SU-DHL-6 (cell line): ENCODE data around the gene GP2.

Experiments
- CTCF ChIP-seq: fragments of 200-600 bp; sonication (generic); IDR thresholded peaks from one replicate; pipeline ENCODE4 v1.5.1; 2017; ENCODE audit warnings: antibody characterized with exemption, mild to moderate bottlenecking, low read length, moderate library complexity; ENCODE audit not compliant: insufficient read depth, poor library complexity, severe bottlenecking
- EZH2phosphoT487 ChIP-seq: fragments of 200-600 bp; sonication (generic), shearing (Covaris generic); conservative IDR thresholded peaks from 2 replicates; pipeline ENCODE4 v1.6.1; 2018; ENCODE audit warnings: mild to moderate bottlenecking, antibody characterized with exemption, low read length, moderate library complexity, mixed read lengths

GRCh38 chr16:20263138-20263855 lies 64.0 kb downstream of the GP2 start:
- TF ChIP-seq CTCF (no peak), EZH2phosphoT487 (no peak)
